Right renal pelvis (tissue), 4 donors: ENCODE results near the gene ADGRV1. TPM values are rescaled to one million over a fixed set of nuclear protein-coding genes. Genes with fewer than 3 reads are reported as not detected.

Experiments used
- DNase-seq, 4 donors: peaks; one replicate each; pipeline ENCODE4 v3.0.0-alpha.2; 2013; ENCODE audit warnings: low read depth in 4 of 4, low spot score in 3 of 4, missing footprints in 1 of 4
- polyA plus RNA-seq, 4 donors: library from polyadenylated mRNA; unstranded; fragments of 120-200 nt; gene quantifications; one replicate each; pipeline ENCODE4 v1.2.1, GENCODE V29; 2013; ENCODE audit not compliant: insufficient read length in 4 of 4

The ADGRV1 gene
- polyA plus RNA-seq, 4 donors: 8.6 to 12.6 (median 12.0) TPM

GRCh38 chr5:91121347-91121993, 562.9 kb downstream of the ADGRV1 start:
- no peak for DNase-seq

- no peak for DNase-seq
These were observed 564.1 kb downstream of the ADGRV1 start for GRCh38 chr5:91122651-91123050.

- DNase-seq: no peak
These were observed 564.7 kb downstream of the ADGRV1 start for GRCh38 chr5:91123291-91123690.

- DNase-seq: no peak
These were observed 565.3 kb downstream of the ADGRV1 start for GRCh38 chr5:91123901-91124300.

- DNase-seq: no peak
These were observed 567.3 kb downstream of the ADGRV1 start for GRCh38 chr5:91125916-91126315.

- no peak for DNase-seq
These were observed 567.9 kb downstream of the ADGRV1 start for GRCh38 chr5:91126448-91126847.

- DNase-seq: no peak
These were observed 568.3 kb downstream of the ADGRV1 start for GRCh38 chr5:91126888-91127287.

GRCh38 chr5:91127456-91128081, 569.0 kb downstream of the ADGRV1 start:
- DNase-seq: no peak

GRCh38 chr5:91128604-91129003, 570.0 kb downstream of the ADGRV1 start:
- no peak for DNase-seq

- DNase-seq: no peak
These were observed 571.2 kb downstream of the ADGRV1 start for GRCh38 chr5:91129748-91130147.

GRCh38 chr5:91130759-91131158, 572.2 kb downstream of the ADGRV1 start:
- no peak for DNase-seq

GRCh38 chr5:91132550-91132949, 574.0 kb downstream of the ADGRV1 start:
- no peak for DNase-seq

GRCh38 chr5:91133183-91133582, 574.6 kb downstream of the ADGRV1 start:
- no peak for DNase-seq

GRCh38 chr5:91135475-91136248, 577.1 kb downstream of the ADGRV1 start:
- DNase-seq: no peak

GRCh38 chr5:91136271-91136670, 577.7 kb downstream of the ADGRV1 start:
- DNase-seq: no peak

- no peak for DNase-seq
These were observed 579.0 kb downstream of the ADGRV1 start for GRCh38 chr5:91137647-91138046.

- no peak for DNase-seq
These were observed 581.1 kb downstream of the ADGRV1 start for GRCh38 chr5:91139572-91140200.

- no peak for DNase-seq
These were observed 582.1 kb downstream of the ADGRV1 start for GRCh38 chr5:91140657-91141056.

GRCh38 chr5:91141642-91142041, 583.0 kb downstream of the ADGRV1 start:
- no peak for DNase-seq

- DNase-seq: no peak
These were observed 583.8 kb downstream of the ADGRV1 start for GRCh38 chr5:91142386-91142785.

- no peak for DNase-seq
These were observed 584.2 kb downstream of the ADGRV1 start for GRCh38 chr5:91142819-91143218.
